ENCODE measurements around the gene AP3B1. TPM values are rescaled to one million over a fixed set of nuclear protein-coding genes. Genes with fewer than 3 reads are reported as not detected.
A peak's percentile ranks its signal among the peaks of the same experiment; 100 is the strongest.
"Not testable (repeated sequence)": the region's sequence is repeated elsewhere in the genome, so short reads cannot be mapped to it uniquely, and the experiment has no call there.

Gene AP3B1
- total RNA-seq, 1 experiment from 2014 or later = 45.3 TPM

- no peak for DNase-seq (ENCODE audit: low spot score)
- H3K9me3 ChIP-seq (ENCODE audit: low read depth, low read length, poor library complexity, severe bottlenecking) = no peaks in the 10 kb centered on the region
- TF ChIP-seq EZH2 (IDR thresholded peaks at IDR 0.05; ENCODE audit: borderline replicate concordance, low read depth, low read length, poor library complexity, severe bottlenecking) (no peak), CTCF (conservative IDR thresholded peaks at IDR 0.05; ENCODE audit: low read depth, low read length) (no peak)
- no peak overlapping the region for H3K27ac ChIP-seq (ENCODE audit: low read depth, low read length, poor library complexity, severe bottlenecking)
- intact Hi-C loops (cut with micrococcal nuclease; ENCODE audit: unreplicated experiment) = no loop called here
- peaks cover 2% of the 10 kb centered on the region for H3K36me3 ChIP-seq (ENCODE audit: insufficient read depth, low read length, poor library complexity, severe bottlenecking)
- no peak overlapping the region for H3K4me3 ChIP-seq (ENCODE audit: low read depth, low read length, poor library complexity, severe bottlenecking)
- BruUV-seq (replicated peaks) = no TSS peak
- no peaks in the 10 kb centered on the region for H3K27me3 ChIP-seq (replicated peaks; ENCODE audit: insufficient read depth, low read depth, low read length, poor library complexity)
- POLR2A ChIA-PET (ENCODE audit: low non-redundant PET) = interaction anchor here (0.6 kb wide), 1 partner anchor 1382 kb away, joined by 8 read pairs; no protein-coding TSS in a partner anchor
- CTCF ChIA-PET = no interaction called here
- no peaks in the 10 kb centered on the region for H3K4me1 ChIP-seq (ENCODE audit: insufficient read depth, low read length, poor library complexity, severe bottlenecking)
These were observed 111.7 kb downstream of the AP3B1 start for GRCh38 chr5:78182838-78183237.

- Histone ChIP-seq H3K27me3 (replicated peaks; ENCODE audit: insufficient read depth, low read depth, low read length, poor library complexity) (no peaks in the 10 kb centered on the region), H3K4me3 (ENCODE audit: low read depth, low read length, poor library complexity, severe bottlenecking) (no peak overlapping the region), H3K36me3 (ENCODE audit: insufficient read depth, low read length, poor library complexity, severe bottlenecking) (peaks cover 15% of the 10 kb centered on the region), H3K9me3 (ENCODE audit: low read depth, low read length, poor library complexity, severe bottlenecking) (no peaks in the 10 kb centered on the region), H3K27ac (ENCODE audit: low read depth, low read length, poor library complexity, severe bottlenecking) (no peak overlapping the region), H3K4me1 (ENCODE audit: insufficient read depth, low read length, poor library complexity, severe bottlenecking) (no peaks in the 10 kb centered on the region)
- ChIA-PET CTCF (no interaction called here), POLR2A (ENCODE audit: low non-redundant PET) (no interaction called here)
- no peak for DNase-seq (ENCODE audit: low spot score)
- TF ChIP-seq CTCF (conservative IDR thresholded peaks at IDR 0.05; ENCODE audit: low read depth, low read length) = no peak
- no peak for TF ChIP-seq EZH2 (IDR thresholded peaks at IDR 0.05; ENCODE audit: borderline replicate concordance, low read depth, low read length, poor library complexity, severe bottlenecking)
- intact Hi-C loops (cut with micrococcal nuclease; ENCODE audit: unreplicated experiment) = no loop called here
- no TSS peak for BruUV-seq (replicated peaks)
These were observed 116.1 kb downstream of the AP3B1 start for GRCh38 chr5:78178356-78178755.

- H3K9me3 ChIP-seq (ENCODE audit: low read depth, low read length, poor library complexity, severe bottlenecking); POLR2A ChIA-PET (ENCODE audit: low non-redundant PET); H3K4me3 ChIP-seq (ENCODE audit: low read depth, low read length, poor library complexity, severe bottlenecking); H3K27me3 ChIP-seq (replicated peaks; ENCODE audit: insufficient read depth, low read depth, low read length, poor library complexity); H3K4me1 ChIP-seq (ENCODE audit: insufficient read depth, low read length, poor library complexity, severe bottlenecking); BruUV-seq (replicated peaks); intact Hi-C loops (cut with micrococcal nuclease; ENCODE audit: unreplicated experiment); CTCF ChIA-PET; H3K27ac ChIP-seq (ENCODE audit: low read depth, low read length, poor library complexity, severe bottlenecking); H3K36me3 ChIP-seq (ENCODE audit: insufficient read depth, low read length, poor library complexity, severe bottlenecking); DNase-seq (ENCODE audit: low spot score): not testable (repeated sequence)
These were observed 124.2 kb downstream of the AP3B1 start for GRCh38 chr5:78170335-78170734.

- CTCF ChIA-PET = no interaction called here
- DNase-seq (ENCODE audit: low spot score) = peak; percentile 49
These were observed 132.1 kb downstream of the AP3B1 start for GRCh38 chr5:78162253-78162862.

More at GRCh38 chr5:78162253-78162862, 132.1 kb downstream of the AP3B1 start:
- H3K4me1 ChIP-seq (ENCODE audit: insufficient read depth, low read length, poor library complexity, severe bottlenecking) = no peaks in the 10 kb centered on the region
- TF ChIP-seq EZH2 (IDR thresholded peaks at IDR 0.05; ENCODE audit: borderline replicate concordance, low read depth, low read length, poor library complexity, severe bottlenecking) (no peak), CTCF (conservative IDR thresholded peaks at IDR 0.05; ENCODE audit: low read depth, low read length) (peak; percentile 75)
- intact Hi-C loops (cut with micrococcal nuclease; ENCODE audit: unreplicated experiment) = loop anchor here (10.0 kb wide), 1 partner anchor 598 kb away; no protein-coding TSS in a partner anchor
- H3K4me3 ChIP-seq (ENCODE audit: low read depth, low read length, poor library complexity, severe bottlenecking) = no peak overlapping the region
- H3K36me3 ChIP-seq (ENCODE audit: insufficient read depth, low read length, poor library complexity, severe bottlenecking) = peaks cover 4% of the 10 kb centered on the region
- no peaks in the 10 kb centered on the region for H3K27me3 ChIP-seq (replicated peaks; ENCODE audit: insufficient read depth, low read depth, low read length, poor library complexity)
- no TSS peak for BruUV-seq (replicated peaks)
- H3K27ac ChIP-seq (ENCODE audit: low read depth, low read length, poor library complexity, severe bottlenecking) = no peak overlapping the region
- H3K9me3 ChIP-seq (ENCODE audit: low read depth, low read length, poor library complexity, severe bottlenecking) = no peaks in the 10 kb centered on the region
- POLR2A ChIA-PET (ENCODE audit: low non-redundant PET) = no interaction called here
